ENCODE data around the gene PAPSS1.
A peak's percentile ranks its signal among the peaks of the same experiment; 100 is the strongest.

GRCh38 chr4:107757864-107758476 lies 37.9 kb upstream of the PAPSS1 start:
- TF ChIP-seq CTCF (IDR thresholded peaks at IDR 0.05; ENCODE audit: borderline replicate concordance, extremely low read depth, low read length, poor library complexity, severe bottlenecking) = peak; percentile 65
- no peak for TF ChIP-seq EZH2 (IDR thresholded peaks at IDR 0.05; ENCODE audit: borderline replicate concordance, low read depth, low read length, severe bottlenecking)

All from DND-41 (cell line).